Neural cell (in vitro differentiated cells): Measurements from ENCODE around the gene PSPN.

Experiments
- EP300 ChIP-seq: fragments of 450-650 bp; conservative IDR thresholded peaks from 2 replicates; pipeline ENCODE4 v1.6.1; 2014; ENCODE audit warnings: antibody characterized with exemption, mild to moderate bottlenecking, moderate library complexity; ENCODE audit not compliant: poor library complexity, severe bottlenecking
- EZH2 ChIP-seq: fragments of 200-600, 300-800 bp; shearing (Covaris generic), sonication (generic); IDR thresholded peaks from 2 replicates; pipeline ENCODE4 v1.6.1; 2014; ENCODE audit warnings: antibody characterized with exemption, low read length, borderline replicate concordance, mild to moderate bottlenecking; ENCODE audit not compliant: insufficient read depth, poor library complexity, severe bottlenecking
- RAD21 ChIP-seq: fragments of 450-650 bp; conservative IDR thresholded peaks from 2 replicates; pipeline ENCODE4 v1.6.1; 2014; ENCODE audit warnings: antibody characterized with exemption, mild to moderate bottlenecking, moderate library complexity
- TAF1 ChIP-seq: IDR thresholded peaks from 2 replicates; pipeline ENCODE4 v1.6.1; 2012; ENCODE audit warnings: low read depth
- TF ChIP-seq, protein P1 (sequence below): fragments of 450-650 bp; IDR thresholded peaks from 2 replicates; pipeline ENCODE4 v1.5.1; 2014; ENCODE audit warnings: antibody characterized with exemption, mild to moderate bottlenecking, moderate library complexity; ENCODE audit not compliant: poor library complexity, severe bottlenecking

DNA sequence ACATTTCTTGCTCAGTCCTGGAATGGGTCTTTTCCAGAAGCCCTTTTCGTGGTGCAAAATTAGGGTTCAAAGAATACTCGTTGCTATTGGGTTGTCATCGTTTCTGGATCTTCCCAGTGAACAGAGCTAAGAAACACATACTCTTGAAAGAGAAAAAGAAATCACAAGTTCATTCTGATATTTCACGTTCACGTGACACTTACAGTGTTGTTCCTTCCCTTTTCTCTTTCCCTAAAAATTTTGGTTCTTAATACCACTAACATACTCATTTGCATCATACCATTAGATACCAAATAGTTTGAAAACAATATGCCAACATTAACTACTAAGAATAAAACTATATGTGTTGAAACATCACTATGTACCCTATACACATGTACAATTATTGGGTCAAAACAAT, 30.7 kb upstream of the PSPN start:
- TF ChIP-seq, protein P1, sequence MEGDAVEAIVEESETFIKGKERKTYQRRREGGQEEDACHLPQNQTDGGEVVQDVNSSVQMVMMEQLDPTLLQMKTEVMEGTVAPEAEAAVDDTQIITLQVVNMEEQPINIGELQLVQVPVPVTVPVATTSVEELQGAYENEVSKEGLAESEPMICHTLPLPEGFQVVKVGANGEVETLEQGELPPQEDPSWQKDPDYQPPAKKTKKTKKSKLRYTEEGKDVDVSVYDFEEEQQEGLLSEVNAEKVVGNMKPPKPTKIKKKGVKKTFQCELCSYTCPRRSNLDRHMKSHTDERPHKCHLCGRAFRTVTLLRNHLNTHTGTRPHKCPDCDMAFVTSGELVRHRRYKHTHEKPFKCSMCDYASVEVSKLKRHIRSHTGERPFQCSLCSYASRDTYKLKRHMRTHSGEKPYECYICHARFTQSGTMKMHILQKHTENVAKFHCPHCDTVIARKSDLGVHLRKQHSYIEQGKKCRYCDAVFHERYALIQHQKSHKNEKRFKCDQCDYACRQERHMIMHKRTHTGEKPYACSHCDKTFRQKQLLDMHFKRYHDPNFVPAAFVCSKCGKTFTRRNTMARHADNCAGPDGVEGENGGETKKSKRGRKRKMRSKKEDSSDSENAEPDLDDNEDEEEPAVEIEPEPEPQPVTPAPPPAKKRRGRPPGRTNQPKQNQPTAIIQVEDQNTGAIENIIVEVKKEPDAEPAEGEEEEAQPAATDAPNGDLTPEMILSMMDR: no peak
- TF ChIP-seq RAD21 (no peak), EZH2 (no peak), TAF1 (no peak), EP300 (no peak)
